ENCODE results near the gene HOXB6.

- TF ChIP-seq EZH2 (IDR thresholded peaks at IDR 0.05) (no peak), POLR2AphosphoS5 (IDR thresholded peaks at IDR 0.05; ENCODE audit: borderline replicate concordance, low read depth, low read length) (no peak)
Measured at GRCh38 chr17:48646183-48647102, 41.7 kb upstream of the HOXB6 start.

Measured in SK-N-MC (cell line).